ENCODE data around the gene UQCR10. TPM values are rescaled to one million over a fixed set of nuclear protein-coding genes. Genes with fewer than 3 reads are reported as not detected.

UQCR10 gene
- total and polyA plus RNA-seq, 4 experiments from 2014 or later, result 47.6 to 332 (median 162) TPM

GRCh38 chr22:29755889-29756288, 11.3 kb upstream of the UQCR10 start:
- H3K4me1 Mint-ChIP-seq, result peaks cover 4 to 16% (median 10%) of the 10 kb centered on the region in 4 donors
- Histone ChIP-seq H3K27me3 (ENCODE audit: insufficient read depth, low read length) (no peaks in the 10 kb centered on the region), H3K9me3 (ENCODE audit: control insufficient read depth in 1 of 2, low read length in 2 of 2) (no peaks in the 10 kb centered on the region), H3K4me3 (ENCODE audit: low read length in 2 of 2) (no peak overlapping the region), H3K27ac (ENCODE audit: low read depth, low read length) (no peak overlapping the region), H3K36me3 (ENCODE audit: insufficient read depth, low read length) (no peaks in the 10 kb centered on the region), H3K4me1 (ENCODE audit: insufficient read depth, low read length) (peaks cover 12% of the 10 kb centered on the region)
- ChIA-PET POLR2A (ENCODE audit: partially characterized antibody) (no interaction called here), CTCF (ENCODE audit: partially characterized antibody) (no interaction called here)
- no peak for DNase-seq
- no peaks in the 10 kb centered on the region for H3K27me3 Mint-ChIP-seq
- peaks cover 0 to 10% of the 10 kb centered on the region in 2 donors for H3K36me3 Mint-ChIP-seq
- peak overlapping the region in 1 of 7 donors; percentile 10 for H3K27ac Mint-ChIP-seq
- no peaks in the 10 kb centered on the region for H3K9me3 Mint-ChIP-seq
- intact Hi-C loops (cut with micrococcal nuclease), result no loop called here
- no peak overlapping the region for H3K4me3 Mint-ChIP-seq

DNA sequence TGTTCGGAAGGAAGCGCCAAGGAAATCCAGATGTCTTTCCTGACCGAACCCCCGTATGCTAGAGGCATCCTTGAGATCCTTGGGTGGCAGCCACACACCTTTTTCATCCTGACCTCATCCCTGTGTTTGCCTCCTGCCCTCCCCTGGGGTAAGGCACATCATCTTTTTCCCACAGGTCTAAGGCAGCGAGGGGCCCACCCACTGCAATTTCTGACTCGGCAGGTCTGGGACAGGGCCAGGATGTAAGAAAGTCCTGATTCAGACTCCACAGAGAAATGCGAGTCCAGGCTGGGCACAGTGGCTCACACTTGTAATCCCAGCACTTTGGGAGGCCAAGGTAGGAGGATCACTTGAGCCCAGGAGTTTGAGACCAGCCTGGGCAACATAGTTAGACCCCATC, 10.8 kb upstream of the UQCR10 start:
- H3K27ac ChIP-seq (ENCODE audit: low read depth, low read length), result no peak overlapping the region
- H3K36me3 ChIP-seq (ENCODE audit: insufficient read depth, low read length), result no peaks in the 10 kb centered on the region
- H3K4me3 ChIP-seq (ENCODE audit: low read length in 2 of 2), result no peak overlapping the region
- no peaks in the 10 kb centered on the region for H3K9me3 Mint-ChIP-seq
- H3K4me1 ChIP-seq (ENCODE audit: insufficient read depth, low read length), result peaks cover 8% of the 10 kb centered on the region
- peaks cover 0 to 6% of the 10 kb centered on the region in 2 donors for H3K36me3 Mint-ChIP-seq
- DNase-seq, result no peak
- no peak overlapping the region for H3K27ac Mint-ChIP-seq
- no peaks in the 10 kb centered on the region for H3K27me3 Mint-ChIP-seq
- H3K9me3 ChIP-seq (ENCODE audit: control insufficient read depth in 1 of 2, low read length in 2 of 2), result no peaks in the 10 kb centered on the region
- intact Hi-C loops (cut with micrococcal nuclease), result no loop called here
- no peaks in the 10 kb centered on the region for H3K27me3 ChIP-seq (ENCODE audit: insufficient read depth, low read length)
- ChIA-PET CTCF (ENCODE audit: partially characterized antibody) (interaction anchor here (1.3 kb wide), 1 partner anchor 17 kb away, joined by 3 read pairs; no protein-coding TSS in a partner anchor), POLR2A (ENCODE audit: partially characterized antibody) (no interaction called here)
- no peak overlapping the region for H3K4me3 Mint-ChIP-seq
- H3K4me1 Mint-ChIP-seq, result peaks cover 0 to 11% (median 5%) of the 10 kb centered on the region in 4 donors

GRCh38 chr22:29757096-29757495, 10.1 kb upstream of the UQCR10 start:
- Mint-ChIP-seq H3K4me3 (no peak overlapping the region), H3K36me3 (peaks cover 0 to 6% of the 10 kb centered on the region in 2 donors), H3K9me3 (no peaks in the 10 kb centered on the region), H3K27me3 (no peaks in the 10 kb centered on the region), H3K4me1 (peaks cover 0 to 5% (median 3%) of the 10 kb centered on the region in 4 donors), H3K27ac (no peak overlapping the region)
- Histone ChIP-seq H3K4me3 (ENCODE audit: low read length in 2 of 2) (no peak overlapping the region), H3K27me3 (ENCODE audit: insufficient read depth, low read length) (no peaks in the 10 kb centered on the region), H3K4me1 (ENCODE audit: insufficient read depth, low read length) (peaks cover under 1% of the 10 kb centered on the region), H3K27ac (ENCODE audit: low read depth, low read length) (no peak overlapping the region), H3K9me3 (ENCODE audit: control insufficient read depth in 1 of 2, low read length in 2 of 2) (no peaks in the 10 kb centered on the region), H3K36me3 (ENCODE audit: insufficient read depth, low read length) (no peaks in the 10 kb centered on the region)
- ChIA-PET CTCF (ENCODE audit: partially characterized antibody) (interaction anchor here (1.3 kb wide), 1 partner anchor 16 kb away, joined by 3 read pairs; no protein-coding TSS in a partner anchor), POLR2A (ENCODE audit: partially characterized antibody) (no interaction called here)
- intact Hi-C loops (cut with micrococcal nuclease), result no loop called here
- DNase-seq, result no peak

DNA sequence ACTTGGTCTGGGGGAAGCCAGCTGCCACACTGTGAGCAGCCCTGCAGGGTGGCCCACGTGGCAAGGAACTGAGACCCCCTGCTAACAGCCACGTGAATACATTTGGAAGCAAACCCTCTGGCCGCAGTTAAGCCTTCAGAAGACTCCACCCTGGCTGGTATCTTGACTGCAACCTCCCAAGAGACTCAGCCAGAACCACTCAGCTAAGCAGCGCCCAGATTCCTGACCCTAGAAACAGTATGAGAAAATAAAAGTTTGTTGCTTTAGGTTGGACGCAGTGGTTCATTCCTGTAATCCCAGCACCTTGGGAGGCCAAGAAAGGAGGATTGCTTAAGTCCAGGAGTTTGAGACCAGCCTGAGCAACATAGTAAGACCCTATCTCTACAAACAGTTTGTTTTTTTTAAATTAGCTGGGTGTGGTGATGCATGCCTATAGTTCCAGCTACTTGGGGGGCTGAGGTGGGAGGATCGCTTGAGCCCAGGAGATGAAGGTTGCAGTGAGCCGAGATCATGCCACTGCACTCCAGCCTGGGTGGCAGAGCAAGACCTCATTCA, 9.0 kb upstream of the UQCR10 start:
- ChIA-PET POLR2A (ENCODE audit: partially characterized antibody) (no interaction called here), CTCF (ENCODE audit: partially characterized antibody) (no interaction called here)
- Mint-ChIP-seq H3K27ac (no peak overlapping the region), H3K9me3 (no peaks in the 10 kb centered on the region), H3K36me3 (peaks cover 0 to 6% of the 10 kb centered on the region in 2 donors), H3K27me3 (no peaks in the 10 kb centered on the region), H3K4me3 (no peak overlapping the region), H3K4me1 (peaks cover 0 to 5% (median under 1%) of the 10 kb centered on the region in 4 donors)
- Histone ChIP-seq H3K27ac (ENCODE audit: low read depth, low read length) (no peak overlapping the region), H3K36me3 (ENCODE audit: insufficient read depth, low read length) (no peaks in the 10 kb centered on the region), H3K4me3 (ENCODE audit: low read length in 2 of 2) (no peak overlapping the region), H3K27me3 (ENCODE audit: insufficient read depth, low read length) (no peaks in the 10 kb centered on the region), H3K9me3 (ENCODE audit: control insufficient read depth in 1 of 2, low read length in 2 of 2) (no peaks in the 10 kb centered on the region), H3K4me1 (ENCODE audit: insufficient read depth, low read length) (no peaks in the 10 kb centered on the region)
- intact Hi-C loops (cut with micrococcal nuclease), result no loop called here
- DNase-seq, result no peak

DNA sequence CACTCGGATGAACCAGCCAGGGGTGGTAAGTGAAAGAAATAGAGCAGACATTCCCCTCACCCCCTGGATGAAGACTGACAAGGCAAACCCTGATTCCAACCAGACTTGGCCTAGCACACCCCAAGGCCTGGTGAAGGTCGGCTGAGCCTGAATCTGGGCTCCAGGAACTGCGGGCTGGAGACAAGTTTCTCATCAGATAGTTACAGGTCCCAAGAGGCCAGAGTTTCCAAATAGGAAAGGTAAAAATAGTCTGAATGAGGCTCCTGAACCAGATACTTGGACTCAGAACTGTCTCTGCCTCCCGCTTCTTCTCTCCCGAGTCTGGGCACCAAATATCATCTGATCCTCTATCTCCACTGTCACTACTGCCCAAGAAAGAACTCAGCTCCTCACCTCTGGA, 8.2 kb upstream of the UQCR10 start:
- ChIA-PET POLR2A (ENCODE audit: partially characterized antibody) (no interaction called here), CTCF (ENCODE audit: partially characterized antibody) (no interaction called here)
- H3K27me3 Mint-ChIP-seq, result no peaks in the 10 kb centered on the region
- no peak overlapping the region for H3K27ac ChIP-seq (ENCODE audit: low read depth, low read length)
- H3K27ac Mint-ChIP-seq, result peak overlapping the region in 2 of 7 donors; percentile 16 to 83
- H3K27me3 ChIP-seq (ENCODE audit: insufficient read depth, low read length), result no peaks in the 10 kb centered on the region
- H3K9me3 ChIP-seq (ENCODE audit: control insufficient read depth in 1 of 2, low read length in 2 of 2), result no peaks in the 10 kb centered on the region
- no peaks in the 10 kb centered on the region for H3K36me3 ChIP-seq (ENCODE audit: insufficient read depth, low read length)
- H3K4me3 Mint-ChIP-seq, result no peak overlapping the region
- peaks cover 0 to 6% of the 10 kb centered on the region in 2 donors for H3K36me3 Mint-ChIP-seq
- no peaks in the 10 kb centered on the region for H3K4me1 ChIP-seq (ENCODE audit: insufficient read depth, low read length)
- intact Hi-C loops (cut with micrococcal nuclease), result no loop called here
- DNase-seq, result no peak
- no peaks in the 10 kb centered on the region for H3K9me3 Mint-ChIP-seq
- H3K4me3 ChIP-seq (ENCODE audit: low read length in 2 of 2), result no peak overlapping the region
- peaks cover 0 to 5% (median under 1%) of the 10 kb centered on the region in 4 donors for H3K4me1 Mint-ChIP-seq

DNA sequence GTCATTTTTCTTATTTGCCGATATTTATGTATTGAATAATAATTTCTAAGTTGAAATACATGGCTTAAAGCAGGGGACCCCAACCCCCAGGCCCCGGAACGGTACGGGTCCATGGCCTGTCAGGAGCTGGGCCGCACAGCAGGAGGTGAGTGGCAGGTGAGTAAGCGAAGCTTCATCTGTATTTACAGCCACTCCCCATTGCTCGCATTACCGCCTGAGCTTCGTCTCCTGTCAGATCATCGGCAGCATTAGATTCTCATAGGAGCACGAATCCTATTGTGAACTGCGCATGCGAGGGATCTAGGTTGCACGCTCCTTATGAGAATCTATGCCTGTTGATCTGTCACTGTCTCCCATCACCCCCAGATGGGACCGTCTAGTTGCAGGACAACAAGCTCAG, 4.9 kb upstream of the UQCR10 start:
- no peak overlapping the region for H3K4me3 ChIP-seq (ENCODE audit: low read length in 2 of 2)
- no peak overlapping the region for H3K27ac ChIP-seq (ENCODE audit: low read depth, low read length)
- no peaks in the 10 kb centered on the region for H3K9me3 ChIP-seq (ENCODE audit: control insufficient read depth in 1 of 2, low read length in 2 of 2)
- intact Hi-C loops (cut with micrococcal nuclease), result loop anchor here (10.0 kb wide), 2 partner anchors 347 to 663 kb away; partner anchors contain the start of gene MTFP1
- H3K36me3 Mint-ChIP-seq, result peaks cover 0 to 2% of the 10 kb centered on the region in 2 donors
- H3K9me3 Mint-ChIP-seq, result no peaks in the 10 kb centered on the region
- peaks cover 10% of the 10 kb centered on the region for H3K4me1 ChIP-seq (ENCODE audit: insufficient read depth, low read length)
- no peaks in the 10 kb centered on the region for H3K27me3 Mint-ChIP-seq
- POLR2A ChIA-PET (ENCODE audit: partially characterized antibody), result interaction anchor here (0.8 kb wide), 1 partner anchor 10 kb away, joined by 3 read pairs; no protein-coding TSS in a partner anchor
- H3K4me3 Mint-ChIP-seq, result no peak overlapping the region
- CTCF ChIA-PET (ENCODE audit: partially characterized antibody), result no interaction called here
- no peak for DNase-seq
- H3K27me3 ChIP-seq (ENCODE audit: insufficient read depth, low read length), result no peaks in the 10 kb centered on the region
- H3K27ac Mint-ChIP-seq, result no peak overlapping the region
- H3K36me3 ChIP-seq (ENCODE audit: insufficient read depth, low read length), result no peaks in the 10 kb centered on the region
- peaks cover 12 to 27% (median 17%) of the 10 kb centered on the region in 4 donors for H3K4me1 Mint-ChIP-seq

DNA sequence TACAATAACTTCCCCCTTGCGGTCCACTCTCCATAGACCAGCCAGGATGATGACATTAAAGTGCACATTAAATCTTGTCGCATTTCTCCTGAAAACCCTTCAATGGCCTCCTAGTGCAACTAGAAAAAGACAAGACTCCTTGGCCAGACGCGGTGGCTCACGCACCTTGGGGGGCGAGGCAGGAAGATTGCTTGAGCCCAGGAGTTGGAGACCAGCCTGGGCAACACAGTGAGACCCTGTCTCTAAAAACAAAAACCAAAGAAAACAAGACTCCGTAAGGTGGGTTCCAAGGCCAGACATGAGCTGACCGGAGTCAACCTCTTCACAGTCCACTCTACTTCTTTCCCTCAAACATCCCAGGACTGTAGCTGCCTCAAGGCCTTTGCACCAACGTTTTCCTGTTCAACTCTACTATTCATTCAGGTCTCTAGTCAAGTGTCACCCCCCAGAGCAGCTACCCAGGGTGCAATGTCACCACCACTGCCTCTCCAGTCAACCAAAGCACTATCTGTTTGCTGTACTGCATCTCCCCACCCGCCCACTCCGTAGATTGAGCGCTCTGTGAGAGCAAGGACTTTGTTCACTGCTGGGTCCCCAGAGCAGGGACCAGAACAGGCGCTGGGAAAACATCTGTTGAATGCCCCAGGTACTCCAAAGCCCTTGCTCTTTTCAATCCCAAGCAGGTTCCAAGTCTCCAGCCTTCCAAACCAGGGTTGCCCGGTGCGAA, 1.1 kb upstream of the UQCR10 start:
- Mint-ChIP-seq H3K4me3 (peak overlapping the region; percentile 95 to 100 (median 99)), H3K4me1 (peaks cover 22 to 53% (median 28%) of the 10 kb centered on the region in 4 donors), H3K27ac (peak overlapping the region; percentile 38 to 99 (median 99)), H3K9me3 (no peaks in the 10 kb centered on the region), H3K27me3 (no peaks in the 10 kb centered on the region), H3K36me3 (peaks cover 7 to 28% of the 10 kb centered on the region in 2 donors)
- H3K9me3 ChIP-seq (ENCODE audit: control insufficient read depth in 1 of 2, low read length in 2 of 2), result no peaks in the 10 kb centered on the region
- intact Hi-C loops (cut with micrococcal nuclease), result loop anchor here (5.0 to 10.0 kb wide), 3 partner anchors 321 to 659 kb away; partner anchors contain the start of gene MTFP1
- ChIA-PET POLR2A (ENCODE audit: partially characterized antibody) (interaction anchor here (0.6 to 1.2 kb wide), 5 partner anchors 10 to 212 kb away, joined by 3 to 7 read pairs (median 5); partner anchors contain the start of genes ASCC2, MTMR3 and THOC5), CTCF (ENCODE audit: partially characterized antibody) (interaction anchor here (0.6 to 1.3 kb wide), 3 partner anchors 14 to 431 kb away, joined by 3 to 5 read pairs (median 3); partner anchors contain the start of gene ASCC2)
- H3K4me3 ChIP-seq (ENCODE audit: low read length in 2 of 2), result peak overlapping the region; percentile 93 to 96
- no peaks in the 10 kb centered on the region for H3K27me3 ChIP-seq (ENCODE audit: insufficient read depth, low read length)
- peaks cover 11% of the 10 kb centered on the region for H3K36me3 ChIP-seq (ENCODE audit: insufficient read depth, low read length)
- DNase-seq, result peak in 1 of 5 donors; percentile 1
- peak overlapping the region; percentile 87 for H3K27ac ChIP-seq (ENCODE audit: low read depth, low read length)
- H3K4me1 ChIP-seq (ENCODE audit: insufficient read depth, low read length), result peaks cover 29% of the 10 kb centered on the region
